Measurements from ENCODE around the gene RGS13.

Gene RGS13

GRCh38 chr1:192635939-192636338 lies at the start of gene RGS13:
Gene RGS13, plus strand, starts transcription at chr1:192636147. Its CDS starts 8,188 bp downstream, at chr1:192644335.
- Histone ChIP-seq H3K9me3 (ENCODE audit: insufficient read depth, low read depth, low read length) (no peaks in the 10 kb centered on the region), H3K9ac (ENCODE audit: low read depth, low read length) (no peak within 1 kb of the TSS), H3K4me1 (ENCODE audit: insufficient read depth, low read length) (peaks cover 5% of the 10 kb centered on the region; the same call in 1 of the 2 replicates), H3K4me3 (ENCODE audit: low read length) (no peak within 1 kb of the TSS), H3K27ac (ENCODE audit: low read length) (no peak within 1 kb of the TSS), H3K27me3 (ENCODE audit: insufficient read depth, low read length) (no peaks in the 10 kb centered on the region), H3K36me3 (ENCODE audit: insufficient read depth, low read depth, low read length) (no peaks in the 10 kb centered on the region)

GRCh38 chr1:192587386-192588266 lies 48.3 kb upstream of the RGS13 start:
- no peaks in the 10 kb centered on the region for H3K9me3 ChIP-seq (ENCODE audit: insufficient read depth, low read depth, low read length)
- no peaks in the 10 kb centered on the region for H3K27me3 ChIP-seq (ENCODE audit: insufficient read depth, low read length)
- H3K4me3 ChIP-seq (ENCODE audit: low read length): no peak overlapping the region
- no peaks in the 10 kb centered on the region for H3K4me1 ChIP-seq (ENCODE audit: insufficient read depth, low read length)
- no peaks in the 10 kb centered on the region for H3K36me3 ChIP-seq (ENCODE audit: insufficient read depth, low read depth, low read length)
- no peak overlapping the region for H3K27ac ChIP-seq (ENCODE audit: low read length)
- H3K9ac ChIP-seq (ENCODE audit: low read depth, low read length): no peak overlapping the region

GRCh38 chr1:192588546-192588945 lies 47.4 kb upstream of the RGS13 start:
- Histone ChIP-seq H3K4me1 (ENCODE audit: insufficient read depth, low read length) (no peaks in the 10 kb centered on the region), H3K9me3 (ENCODE audit: insufficient read depth, low read depth, low read length) (no peaks in the 10 kb centered on the region), H3K27me3 (ENCODE audit: insufficient read depth, low read length) (no peaks in the 10 kb centered on the region), H3K27ac (ENCODE audit: low read length) (no peak overlapping the region), H3K4me3 (ENCODE audit: low read length) (no peak overlapping the region), H3K9ac (ENCODE audit: low read depth, low read length) (no peak overlapping the region), H3K36me3 (ENCODE audit: insufficient read depth, low read depth, low read length) (no peaks in the 10 kb centered on the region)

GRCh38 chr1:192589813-192590212 lies 46.1 kb upstream of the RGS13 start:
- no peaks in the 10 kb centered on the region for H3K27me3 ChIP-seq (ENCODE audit: insufficient read depth, low read length)
- no peak overlapping the region for H3K27ac ChIP-seq (ENCODE audit: low read length)
- no peak overlapping the region for H3K4me3 ChIP-seq (ENCODE audit: low read length)
- no peaks in the 10 kb centered on the region for H3K9me3 ChIP-seq (ENCODE audit: insufficient read depth, low read depth, low read length)
- no peaks in the 10 kb centered on the region for H3K36me3 ChIP-seq (ENCODE audit: insufficient read depth, low read depth, low read length)
- no peaks in the 10 kb centered on the region for H3K4me1 ChIP-seq (ENCODE audit: insufficient read depth, low read length)
- H3K9ac ChIP-seq (ENCODE audit: low read depth, low read length): no peak overlapping the region

- H3K4me3 ChIP-seq (ENCODE audit: low read length): no peak overlapping the region
- no peaks in the 10 kb centered on the region for H3K9me3 ChIP-seq (ENCODE audit: insufficient read depth, low read depth, low read length)
- no peaks in the 10 kb centered on the region for H3K4me1 ChIP-seq (ENCODE audit: insufficient read depth, low read length)
Observed at GRCh38 chr1:192592517-192592916, 43.4 kb upstream of the RGS13 start.

GRCh38 chr1:192592981-192593708 lies 42.8 kb upstream of the RGS13 start:
- Histone ChIP-seq H3K9me3 (ENCODE audit: insufficient read depth, low read depth, low read length) (no peaks in the 10 kb centered on the region), H3K36me3 (ENCODE audit: insufficient read depth, low read depth, low read length) (no peaks in the 10 kb centered on the region), H3K9ac (ENCODE audit: low read depth, low read length) (no peak overlapping the region), H3K4me3 (ENCODE audit: low read length) (no peak overlapping the region), H3K4me1 (ENCODE audit: insufficient read depth, low read length) (no peaks in the 10 kb centered on the region), H3K27me3 (ENCODE audit: insufficient read depth, low read length) (no peaks in the 10 kb centered on the region), H3K27ac (ENCODE audit: low read length) (no peak overlapping the region)

More at GRCh38 chr1:192592517-192592916, 43.4 kb upstream of the RGS13 start:
- Histone ChIP-seq H3K36me3 (ENCODE audit: insufficient read depth, low read depth, low read length) (no peaks in the 10 kb centered on the region), H3K27me3 (ENCODE audit: insufficient read depth, low read length) (no peaks in the 10 kb centered on the region), H3K27ac (ENCODE audit: low read length) (no peak overlapping the region), H3K9ac (ENCODE audit: low read depth, low read length) (no peak overlapping the region)

- no peak overlapping the region for H3K9ac ChIP-seq (ENCODE audit: low read depth, low read length)
- H3K4me3 ChIP-seq (ENCODE audit: low read length): no peak overlapping the region
- no peaks in the 10 kb centered on the region for H3K36me3 ChIP-seq (ENCODE audit: insufficient read depth, low read depth, low read length)
- H3K27me3 ChIP-seq (ENCODE audit: insufficient read depth, low read length): no peaks in the 10 kb centered on the region
- H3K27ac ChIP-seq (ENCODE audit: low read length): no peak overlapping the region
- no peaks in the 10 kb centered on the region for H3K9me3 ChIP-seq (ENCODE audit: insufficient read depth, low read depth, low read length)
- no peaks in the 10 kb centered on the region for H3K4me1 ChIP-seq (ENCODE audit: insufficient read depth, low read length)
Observed at GRCh38 chr1:192595299-192595698, 40.6 kb upstream of the RGS13 start.

GRCh38 chr1:192598589-192598988 lies 37.4 kb upstream of the RGS13 start:
- no peak overlapping the region for H3K27ac ChIP-seq (ENCODE audit: low read length)
- H3K9ac ChIP-seq (ENCODE audit: low read depth, low read length): no peak overlapping the region
- no peaks in the 10 kb centered on the region for H3K36me3 ChIP-seq (ENCODE audit: insufficient read depth, low read depth, low read length)
- H3K4me3 ChIP-seq (ENCODE audit: low read length): no peak overlapping the region
- no peaks in the 10 kb centered on the region for H3K9me3 ChIP-seq (ENCODE audit: insufficient read depth, low read depth, low read length)
- no peaks in the 10 kb centered on the region for H3K27me3 ChIP-seq (ENCODE audit: insufficient read depth, low read length)
- no peaks in the 10 kb centered on the region for H3K4me1 ChIP-seq (ENCODE audit: insufficient read depth, low read length)

GRCh38 chr1:192600275-192600674 lies 35.7 kb upstream of the RGS13 start:
- Histone ChIP-seq H3K4me3 (ENCODE audit: low read length) (no peak overlapping the region), H3K9ac (ENCODE audit: low read depth, low read length) (no peak overlapping the region), H3K4me1 (ENCODE audit: insufficient read depth, low read length) (no peaks in the 10 kb centered on the region), H3K36me3 (ENCODE audit: insufficient read depth, low read depth, low read length) (no peaks in the 10 kb centered on the region), H3K27me3 (ENCODE audit: insufficient read depth, low read length) (no peaks in the 10 kb centered on the region), H3K27ac (ENCODE audit: low read length) (no peak overlapping the region), H3K9me3 (ENCODE audit: insufficient read depth, low read depth, low read length) (no peaks in the 10 kb centered on the region)

- Histone ChIP-seq H3K27me3 (ENCODE audit: insufficient read depth, low read length) (no peaks in the 10 kb centered on the region), H3K27ac (ENCODE audit: low read length) (no peak overlapping the region), H3K9me3 (ENCODE audit: insufficient read depth, low read depth, low read length) (no peaks in the 10 kb centered on the region), H3K4me3 (ENCODE audit: low read length) (no peak overlapping the region), H3K9ac (ENCODE audit: low read depth, low read length) (no peak overlapping the region), H3K36me3 (ENCODE audit: insufficient read depth, low read depth, low read length) (no peaks in the 10 kb centered on the region), H3K4me1 (ENCODE audit: insufficient read depth, low read length) (no peaks in the 10 kb centered on the region)
Observed at GRCh38 chr1:192601143-192601542, 34.8 kb upstream of the RGS13 start.

- Histone ChIP-seq H3K9ac (ENCODE audit: low read depth, low read length) (no peak overlapping the region), H3K4me1 (ENCODE audit: insufficient read depth, low read length) (no peaks in the 10 kb centered on the region), H3K27me3 (ENCODE audit: insufficient read depth, low read length) (no peaks in the 10 kb centered on the region), H3K4me3 (ENCODE audit: low read length) (no peak overlapping the region), H3K27ac (ENCODE audit: low read length) (no peak overlapping the region), H3K36me3 (ENCODE audit: insufficient read depth, low read depth, low read length) (no peaks in the 10 kb centered on the region), H3K9me3 (ENCODE audit: insufficient read depth, low read depth, low read length) (no peaks in the 10 kb centered on the region)
Observed at GRCh38 chr1:192601567-192601966, 34.4 kb upstream of the RGS13 start.

- no peaks in the 10 kb centered on the region for H3K27me3 ChIP-seq (ENCODE audit: insufficient read depth, low read length)
- H3K9ac ChIP-seq (ENCODE audit: low read depth, low read length): no peak overlapping the region
- H3K27ac ChIP-seq (ENCODE audit: low read length): no peak overlapping the region
- H3K9me3 ChIP-seq (ENCODE audit: insufficient read depth, low read depth, low read length): no peaks in the 10 kb centered on the region
- no peaks in the 10 kb centered on the region for H3K4me1 ChIP-seq (ENCODE audit: insufficient read depth, low read length)
- no peaks in the 10 kb centered on the region for H3K36me3 ChIP-seq (ENCODE audit: insufficient read depth, low read depth, low read length)
- no peak overlapping the region for H3K4me3 ChIP-seq (ENCODE audit: low read length)
Observed at GRCh38 chr1:192602757-192603156, 33.2 kb upstream of the RGS13 start.

All from iPS-20b (cell line).